Activated CD4-positive, alpha-beta T cell treated with anti-CD3 and anti-CD28 coated beads, Interleukin-2, amount 10 ng/mL, durations not matched to agents 7 days and 5 days (primary cell): ENCODE measurements around the gene CFAP61. TPM values are rescaled to one million over a fixed set of nuclear protein-coding genes. Genes with fewer than 3 reads are reported as not detected.
A peak's percentile ranks its signal among the peaks of the same experiment; 100 is the strongest.

Experiments used
- CTCF ChIA-PET: fragments of 350-600 bp; sonication (Branson Sonifier 250); formaldehyde crosslinking; loops from one replicate; lab custom pipeline; 2021; ENCODE audit warnings: antibody characterized with exemption; lab: Charles Lee
- POLR2A ChIA-PET: fragments of 350-600 bp; sonication (Branson Sonifier 250); formaldehyde crosslinking; loops from one replicate; lab custom pipeline; 2021; ENCODE audit warnings: antibody characterized with exemption; lab: Charles Lee
- DNase-seq: peaks from one replicate; pipeline ENCODE4 v3.0.0-alpha.2; 2020
- H3K27ac Mint-ChIP-seq: one replicate; pipeline ENCODE4 v1.8.0; 2021; ENCODE audit warnings: mild to moderate bottlenecking, moderate library complexity, mixed read lengths
- H3K27me3 Mint-ChIP-seq: one replicate; pipeline ENCODE4 v1.8.0; 2021; ENCODE audit warnings: mixed read lengths
- H3K36me3 Mint-ChIP-seq: one replicate; pipeline ENCODE4 v1.8.0; 2021; ENCODE audit warnings: low read depth, mixed read lengths
- H3K4me1 Mint-ChIP-seq: one replicate; pipeline ENCODE4 v1.8.0; 2021; ENCODE audit warnings: mixed read lengths
- H3K4me3 Mint-ChIP-seq: one replicate; pipeline ENCODE4 v1.8.0; 2021; ENCODE audit warnings: mild to moderate bottlenecking, moderate library complexity, mixed read lengths
- H3K9me3 Mint-ChIP-seq: one replicate; pipeline ENCODE4 v1.8.0; 2021; ENCODE audit warnings: mixed read lengths
- total RNA-seq, 2 experiments: library from RNA; stranded (reverse); gene quantifications; one replicate each; pipeline ENCODE4 v1.2.3, GENCODE V29; 2021

CFAP61 gene
- total RNA-seq, 2 experiments from 2014 or later = not detected

- Mint-ChIP-seq H3K4me3 (peak overlapping the region; percentile 62), H3K27me3 (peaks cover 70% of the 10 kb centered on the region), H3K4me1 (peaks cover 9% of the 10 kb centered on the region), H3K9me3 (no peaks in the 10 kb centered on the region), H3K27ac (peak overlapping the region; percentile 58), H3K36me3 (no peaks in the 10 kb centered on the region)
- POLR2A ChIA-PET = no interaction called here
- CTCF ChIA-PET = no interaction called here
- DNase-seq = no peak
Observed at GRCh38 chr20:20369250-20370093, 317.1 kb downstream of the CFAP61 start.

- H3K27ac Mint-ChIP-seq = peak overlapping the region; percentile 58
- H3K36me3 Mint-ChIP-seq = no peaks in the 10 kb centered on the region
Observed at GRCh38 chr20:20370094-20370575, 317.8 kb downstream of the CFAP61 start.

GRCh38 chr20:20371083-20371482 lies 318.8 kb downstream of the CFAP61 start:
- peaks cover 7% of the 10 kb centered on the region for H3K4me1 Mint-ChIP-seq
- ChIA-PET POLR2A (interaction anchor here (0.7 kb wide), 1 partner anchor 1140 kb away, joined by 3 read pairs; no protein-coding TSS in a partner anchor), CTCF (interaction anchor here (1.4 kb wide), 1 partner anchor 45 kb away, joined by 3 read pairs; no protein-coding TSS in a partner anchor)
- no peak for DNase-seq
- H3K27me3 Mint-ChIP-seq = peaks cover 65% of the 10 kb centered on the region
- no peak overlapping the region for H3K27ac Mint-ChIP-seq
- no peak overlapping the region for H3K4me3 Mint-ChIP-seq
- no peaks in the 10 kb centered on the region for H3K36me3 Mint-ChIP-seq
- H3K9me3 Mint-ChIP-seq = no peaks in the 10 kb centered on the region

More at GRCh38 chr20:20370094-20370575, 317.8 kb downstream of the CFAP61 start:
- Mint-ChIP-seq H3K4me1 (peaks cover 9% of the 10 kb centered on the region), H3K27me3 (peaks cover 70% of the 10 kb centered on the region), H3K4me3 (peak overlapping the region; percentile 62), H3K9me3 (no peaks in the 10 kb centered on the region)
- POLR2A ChIA-PET = no interaction called here
- CTCF ChIA-PET = no interaction called here
- DNase-seq = no peak

GRCh38 chr20:20371681-20372080 lies 319.3 kb downstream of the CFAP61 start:
- Mint-ChIP-seq H3K9me3 (no peaks in the 10 kb centered on the region), H3K36me3 (no peaks in the 10 kb centered on the region), H3K27me3 (peaks cover 61% of the 10 kb centered on the region), H3K4me3 (no peak overlapping the region), H3K27ac (no peak overlapping the region), H3K4me1 (peaks cover 6% of the 10 kb centered on the region)
- DNase-seq = no peak
- CTCF ChIA-PET = interaction anchor here (0.9 to 1.4 kb wide), 2 partner anchors 44 to 61 kb away, joined by 3 to 4 read pairs; no protein-coding TSS in a partner anchor
- POLR2A ChIA-PET = interaction anchor here (0.7 kb wide), 1 partner anchor 1139 kb away, joined by 3 read pairs; no protein-coding TSS in a partner anchor

- CTCF ChIA-PET = no interaction called here
- peaks cover 56% of the 10 kb centered on the region for H3K27me3 Mint-ChIP-seq
Observed at GRCh38 chr20:20373091-20373571, 320.8 kb downstream of the CFAP61 start.

GRCh38 chr20:20375862-20376261 lies 323.5 kb downstream of the CFAP61 start:
- no peak overlapping the region for H3K4me3 Mint-ChIP-seq
- peaks cover 1% of the 10 kb centered on the region for H3K9me3 Mint-ChIP-seq
- H3K27me3 Mint-ChIP-seq = peaks cover 44% of the 10 kb centered on the region
- ChIA-PET CTCF (no interaction called here), POLR2A (no interaction called here)
- H3K27ac Mint-ChIP-seq = no peak overlapping the region
- peaks cover under 1% of the 10 kb centered on the region for H3K36me3 Mint-ChIP-seq
- DNase-seq = no peak
- H3K4me1 Mint-ChIP-seq = no peaks in the 10 kb centered on the region

More at GRCh38 chr20:20373091-20373571, 320.8 kb downstream of the CFAP61 start:
- Mint-ChIP-seq H3K4me1 (peaks cover 4% of the 10 kb centered on the region), H3K36me3 (no peaks in the 10 kb centered on the region), H3K9me3 (no peaks in the 10 kb centered on the region), H3K27ac (no peak overlapping the region), H3K4me3 (no peak overlapping the region)
- POLR2A ChIA-PET = no interaction called here
- no peak for DNase-seq

GRCh38 chr20:20386192-20386591 lies 333.9 kb downstream of the CFAP61 start:
- no peaks in the 10 kb centered on the region for H3K36me3 Mint-ChIP-seq
- H3K27ac Mint-ChIP-seq = no peak overlapping the region
- ChIA-PET POLR2A (no interaction called here), CTCF (no interaction called here)
- no peak overlapping the region for H3K4me3 Mint-ChIP-seq
- H3K9me3 Mint-ChIP-seq = peaks cover under 1% of the 10 kb centered on the region
- no peaks in the 10 kb centered on the region for H3K27me3 Mint-ChIP-seq
- DNase-seq = no peak
- H3K4me1 Mint-ChIP-seq = no peaks in the 10 kb centered on the region

GRCh38 chr20:20390393-20390792 lies 338.1 kb downstream of the CFAP61 start:
- H3K4me3 Mint-ChIP-seq = no peak overlapping the region
- no peak for DNase-seq
- no peaks in the 10 kb centered on the region for H3K36me3 Mint-ChIP-seq
- no peak overlapping the region for H3K27ac Mint-ChIP-seq
- POLR2A ChIA-PET = no interaction called here
- H3K4me1 Mint-ChIP-seq = no peaks in the 10 kb centered on the region
- CTCF ChIA-PET = no interaction called here
- H3K9me3 Mint-ChIP-seq = no peaks in the 10 kb centered on the region
- no peaks in the 10 kb centered on the region for H3K27me3 Mint-ChIP-seq

GRCh38 chr20:20391115-20391514 lies 338.8 kb downstream of the CFAP61 start:
- DNase-seq = no peak
- H3K36me3 Mint-ChIP-seq = no peaks in the 10 kb centered on the region
- ChIA-PET POLR2A (no interaction called here), CTCF (no interaction called here)
- no peak overlapping the region for H3K4me3 Mint-ChIP-seq
- no peaks in the 10 kb centered on the region for H3K27me3 Mint-ChIP-seq
- no peaks in the 10 kb centered on the region for H3K4me1 Mint-ChIP-seq
- H3K27ac Mint-ChIP-seq = no peak overlapping the region
- H3K9me3 Mint-ChIP-seq = no peaks in the 10 kb centered on the region

GRCh38 chr20:20391766-20392165 lies 339.4 kb downstream of the CFAP61 start:
- no peak for DNase-seq
- Mint-ChIP-seq H3K9me3 (no peaks in the 10 kb centered on the region), H3K4me1 (no peaks in the 10 kb centered on the region), H3K27me3 (no peaks in the 10 kb centered on the region), H3K4me3 (no peak overlapping the region), H3K36me3 (no peaks in the 10 kb centered on the region), H3K27ac (no peak overlapping the region)
- ChIA-PET CTCF (no interaction called here), POLR2A (no interaction called here)

GRCh38 chr20:20393207-20394120 lies 341.1 kb downstream of the CFAP61 start:
- no peaks in the 10 kb centered on the region for H3K36me3 Mint-ChIP-seq
- peak overlapping the region; percentile 39 for H3K27ac Mint-ChIP-seq
- ChIA-PET POLR2A (no interaction called here), CTCF (interaction anchor here (0.6 kb wide), 1 partner anchor 454 kb away, joined by 6 read pairs; no protein-coding TSS in a partner anchor)
- H3K4me1 Mint-ChIP-seq = no peaks in the 10 kb centered on the region
- no peaks in the 10 kb centered on the region for H3K9me3 Mint-ChIP-seq
- no peak for DNase-seq
- H3K4me3 Mint-ChIP-seq = no peak overlapping the region
- no peaks in the 10 kb centered on the region for H3K27me3 Mint-ChIP-seq

GRCh38 chr20:20395087-20395486 lies 342.8 kb downstream of the CFAP61 start:
- no peaks in the 10 kb centered on the region for H3K36me3 Mint-ChIP-seq
- H3K4me3 Mint-ChIP-seq = no peak overlapping the region
- CTCF ChIA-PET = no interaction called here

More at GRCh38 chr20:20395087-20395486, 342.8 kb downstream of the CFAP61 start:
- Mint-ChIP-seq H3K9me3 (no peaks in the 10 kb centered on the region), H3K4me1 (no peaks in the 10 kb centered on the region), H3K27me3 (no peaks in the 10 kb centered on the region), H3K27ac (no peak overlapping the region)
- POLR2A ChIA-PET = no interaction called here
- no peak for DNase-seq
